NCI-H128 (cell line): ENCODE measurements around the gene RTCB.
"Not testable (repeated sequence)": the region's sequence is repeated elsewhere in the genome, so short reads cannot be mapped to it uniquely, and the experiment has no call there.

Experiments
- DNase-seq: peaks from one replicate; lab custom pipeline; 2025; ENCODE audit not compliant: unreplicated experiment; lab: John Stamatoyannopoulos, UW

Gene RTCB

GRCh38 chr22:32395107-32395506 is 16.9 kb downstream of the RTCB start:
- no peak for DNase-seq

DNA sequence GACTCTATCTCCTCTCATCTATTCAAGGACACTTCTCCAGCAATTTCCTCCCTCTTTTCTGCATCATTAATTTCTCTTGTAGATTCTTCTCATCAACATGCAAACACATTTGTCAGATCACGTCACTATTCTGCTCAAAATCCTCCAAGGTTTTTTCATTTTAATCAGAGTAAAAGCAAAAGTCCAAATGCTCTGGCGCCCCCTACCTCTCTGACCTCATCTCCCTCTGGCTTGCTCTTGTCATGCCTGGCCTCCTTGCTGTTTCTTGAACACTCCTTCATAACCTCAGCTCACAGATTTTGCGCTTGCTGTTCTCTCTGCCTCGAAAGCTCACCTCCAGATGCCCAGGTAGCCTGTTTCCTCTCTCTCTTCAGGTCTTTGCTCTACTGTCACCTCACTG is 22.4 kb downstream of the RTCB start:
- DNase-seq: no peak

GRCh38 chr22:32385681-32386080 is 26.4 kb downstream of the RTCB start:
- DNase-seq: no peak

- no peak for DNase-seq
These were observed 31.1 kb downstream of the RTCB start for GRCh38 chr22:32380991-32381390.

GRCh38 chr22:32378707-32379272 is 33.3 kb downstream of the RTCB start:
- no peak for DNase-seq

GRCh38 chr22:32376681-32377080 is 35.4 kb downstream of the RTCB start:
- DNase-seq: no peak

GRCh38 chr22:32375678-32376450 is 36.2 kb downstream of the RTCB start:
- DNase-seq: no peak

- no peak for DNase-seq
These were observed 47.8 kb downstream of the RTCB start for GRCh38 chr22:32364210-32364609.

- DNase-seq: no peak
These were observed 50.8 kb downstream of the RTCB start for GRCh38 chr22:32361257-32361656.

DNA sequence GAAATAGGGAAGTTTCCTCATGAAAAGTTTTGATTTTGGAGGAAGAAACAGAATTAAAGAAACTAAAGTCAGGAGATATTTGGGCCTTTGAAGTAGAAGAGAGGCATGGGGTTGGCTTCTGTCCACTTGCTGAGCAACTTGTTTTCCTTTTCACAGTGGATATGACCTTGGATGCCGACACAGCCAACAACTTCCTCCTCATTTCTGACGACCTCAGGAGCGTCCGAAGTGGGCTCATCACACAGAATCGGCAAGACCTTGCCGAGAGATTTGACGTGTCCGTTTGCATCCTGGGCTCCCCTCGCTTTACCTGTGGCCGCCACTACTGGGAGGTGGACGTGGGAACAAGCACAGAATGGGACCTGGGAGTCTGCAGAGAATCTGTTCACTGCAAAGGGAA is 52.0 kb downstream of the RTCB start:
- not testable (repeated sequence) for DNase-seq

DNA sequence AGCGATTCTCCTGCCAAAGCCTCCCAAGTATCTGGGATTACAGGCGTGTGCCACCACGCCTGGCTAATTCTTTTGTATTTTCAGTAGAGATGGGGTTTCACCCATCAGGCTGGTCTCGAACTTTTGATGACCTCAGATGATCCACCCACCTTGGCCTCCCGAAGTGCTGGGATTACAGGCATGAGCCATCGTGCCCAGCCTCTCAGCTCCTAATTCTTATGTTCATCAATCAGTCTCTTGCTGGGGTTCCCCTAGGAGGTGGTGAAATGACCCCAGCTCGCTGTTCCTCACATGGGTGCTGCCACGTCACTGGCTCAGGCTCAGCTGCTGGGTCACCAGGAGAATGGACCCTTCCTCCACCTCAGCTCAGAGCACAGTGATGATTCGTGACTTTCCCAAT is 54.5 kb downstream of the RTCB start, which contains the start of gene RFPL3:
RFPL3 (plus strand) TSS at position 301 of the 400 bp plus-strand sequence. CDS start 205 bp downstream, outside the sequence.
- DNase-seq: not testable (repeated sequence)

DNA sequence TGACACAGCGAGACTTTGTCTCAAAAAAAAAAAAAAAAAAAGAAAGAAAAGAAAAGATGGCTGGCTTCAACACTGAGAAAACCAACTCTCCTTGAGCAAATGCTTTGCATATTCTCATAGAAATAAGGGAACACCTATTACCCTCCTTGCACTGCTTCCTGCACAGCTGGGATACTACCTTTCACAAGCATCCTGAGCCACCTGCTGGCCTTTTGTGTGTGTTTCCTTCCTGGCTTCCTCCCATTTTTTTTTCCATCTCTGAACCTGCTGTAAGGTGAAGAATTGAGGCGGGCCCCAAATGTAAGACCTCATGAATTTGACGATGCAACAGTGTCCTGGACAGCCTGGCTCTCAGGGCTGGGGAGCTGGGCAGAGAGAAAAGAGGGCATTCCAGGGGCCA is 56.3 kb downstream of the RTCB start:
- DNase-seq: no peak

GRCh38 chr22:32354360-32355351 is 57.4 kb downstream of the RTCB start:
- DNase-seq: no peak

GRCh38 chr22:32353840-32354239 is 58.2 kb downstream of the RTCB start:
- DNase-seq: no peak

GRCh38 chr22:32353292-32353691 is 58.8 kb downstream of the RTCB start:
- no peak for DNase-seq

GRCh38 chr22:32352681-32353080 is 59.4 kb downstream of the RTCB start:
- DNase-seq: no peak

DNA sequence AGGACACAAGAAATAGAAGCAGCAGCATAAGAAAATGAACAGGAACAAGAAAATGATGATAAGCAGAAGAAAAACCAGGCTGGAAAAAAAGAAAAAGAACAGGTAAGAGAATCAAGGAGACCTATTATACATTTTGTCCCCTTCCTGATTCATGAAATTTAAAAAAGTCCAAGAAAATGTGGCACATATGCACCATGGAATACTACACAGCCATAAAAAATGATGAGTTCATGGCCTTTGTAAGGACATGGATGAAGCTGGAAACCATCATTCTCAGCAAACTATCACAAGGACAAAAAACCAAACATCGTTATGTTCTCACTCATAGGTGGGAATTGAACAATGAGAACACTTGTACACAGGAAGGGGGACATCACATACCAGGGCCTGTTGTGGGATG is 60.2 kb downstream of the RTCB start:
- not testable (repeated sequence) for DNase-seq

- DNase-seq: no peak
These were observed 63.9 kb downstream of the RTCB start for GRCh38 chr22:32348031-32348611.

- DNase-seq: no peak
These were observed 68.1 kb downstream of the RTCB start for GRCh38 chr22:32343941-32344340.

DNA sequence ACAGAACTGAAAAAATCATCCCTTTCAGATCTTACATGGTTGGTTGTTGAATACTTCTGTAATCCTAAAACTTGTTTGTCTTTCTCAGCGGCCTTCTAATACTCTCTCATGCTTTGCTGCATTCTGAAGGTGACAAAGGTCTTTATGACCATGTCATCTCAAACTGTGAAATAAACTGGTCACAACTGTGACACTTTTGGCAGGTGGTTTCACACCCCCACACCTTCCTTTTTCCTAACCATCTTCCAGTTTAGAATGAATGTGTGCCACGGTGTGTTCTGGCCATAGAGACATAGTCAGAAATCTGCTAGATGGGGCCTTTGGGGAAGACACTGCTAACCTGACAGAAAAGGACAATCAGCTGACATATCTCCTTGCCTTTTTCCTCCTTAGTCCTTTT is 69.1 kb downstream of the RTCB start:
- no peak for DNase-seq

DNA sequence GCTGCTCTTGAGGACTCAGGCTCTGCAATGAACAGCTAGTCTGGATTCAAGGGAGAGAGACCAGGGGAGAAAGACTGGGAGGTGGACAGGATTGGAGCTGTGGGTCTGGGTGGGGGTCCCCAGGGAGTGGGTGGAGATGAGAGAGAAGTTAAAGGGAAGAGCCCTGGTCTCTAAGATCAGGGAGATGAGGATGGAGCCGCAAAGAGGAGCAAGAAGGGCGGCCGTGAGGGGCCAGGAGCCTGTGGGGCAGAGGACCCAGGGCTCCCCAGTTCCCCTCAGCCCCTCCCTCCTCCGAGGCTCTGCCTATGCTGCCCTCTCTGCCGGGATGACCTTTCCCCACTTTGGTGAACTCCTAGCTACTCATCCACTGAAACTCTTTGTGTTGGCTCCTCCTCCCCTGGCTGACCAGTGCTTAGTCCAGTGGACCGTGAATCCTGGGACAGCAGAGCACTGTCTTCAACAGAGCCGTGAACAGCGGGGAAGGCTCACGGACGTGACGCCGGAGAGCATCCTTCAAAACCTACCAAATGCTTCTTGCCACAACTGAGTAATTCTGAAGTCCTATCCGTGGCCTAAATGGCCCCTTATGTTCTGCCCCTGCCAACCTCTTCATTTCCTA is 70.8 kb downstream of the RTCB start:
- no peak for DNase-seq
